Uterus (tissue), 4 donors: ENCODE measurements around the gene CLEC4M. TPM values are rescaled to one million over a fixed set of nuclear protein-coding genes. Genes with fewer than 3 reads are reported as not detected.

Experiments
- DNase-seq, 2 donors: peaks; one replicate each; pipeline ENCODE4 v3.0.0-alpha.2; 2019 to 2020
- H3K27ac ChIP-seq, 2 donors: fragments of 200-600 bp; sonication (generic); 1 replicate in 1 of 2; 2 replicates in 1 of 2; pipeline ENCODE4 v1.5.1; 2016 to 2018
- H3K27me3 ChIP-seq, 2 donors: fragments of 200-600 bp; sonication (generic); one replicate each; pipeline ENCODE4 v1.5.1; 2018 to 2019; ENCODE audit warnings: control low read depth in 1 of 2
- H3K36me3 ChIP-seq, 2 donors: fragments of 200-600 bp; sonication (generic); one replicate each; pipeline ENCODE4 v1.5.1; 2019; ENCODE audit warnings: control low read depth in 1 of 2
- H3K4me1 ChIP-seq, 2 donors: fragments of 200-600 bp; sonication (generic); one replicate each; pipeline ENCODE4 v1.5.1; 2018 to 2019; ENCODE audit warnings: control low read depth in 1 of 2
- H3K4me3 ChIP-seq, 2 donors: fragments of 200-600 bp; sonication (generic); 1 replicate in 1 of 2; 2 replicates in 1 of 2; pipeline ENCODE4 v1.5.1; 2018 to 2019; ENCODE audit warnings: mild to moderate bottlenecking in 1 of 2
- H3K9me3 ChIP-seq, 2 donors: fragments of 200-600 bp; sonication (generic); one replicate each; pipeline ENCODE4 v1.5.1; 2019; ENCODE audit warnings: control low read depth in 1 of 2
- CTCF ChIP-seq, 4 experiments: fragments of 200-600 bp in 2 of 4; fragments of 450-650 bp in 2 of 4; sonication (generic) in 2 of 4; IDR thresholded peaks; one replicate each; pipeline ENCODE4 v1.5.1; 2016 to 2019; ENCODE audit warnings: antibody characterized with exemption in 4 of 4, mild to moderate bottlenecking in 2 of 4, moderate library complexity in 1 of 4
- POLR2A ChIP-seq, 2 donors: fragments of 450-650 bp; IDR thresholded peaks; one replicate each; pipeline ENCODE4 v1.6.1; 2016; ENCODE audit warnings: antibody characterized with exemption in 2 of 2, mild to moderate bottlenecking in 1 of 2, moderate library complexity in 1 of 2
- intact Hi-C: fragments of 100-400 bp; cut with DNase I; formaldehyde crosslinking; loops from one replicate; pipeline ENCODE4 v1.15.1; 2023; ENCODE audit warnings: low total_unique reads
- total RNA-seq, 4 donors: library from RNA; depleted of rRNA in 3 of 4; stranded (reverse); fragments of >200 nt in 3 of 4; gene quantifications; one replicate each; pipeline versions ENCODE4 v1.1.0 to v1.2.4, GENCODE V29; 2014 to 2023
- donor health status: DM: yes; HTN: yes; CAD: no.

The CLEC4M gene
- total RNA-seq, 4 donors from 2014 or later, result 0.62 TPM; not detected in 3

DNA sequence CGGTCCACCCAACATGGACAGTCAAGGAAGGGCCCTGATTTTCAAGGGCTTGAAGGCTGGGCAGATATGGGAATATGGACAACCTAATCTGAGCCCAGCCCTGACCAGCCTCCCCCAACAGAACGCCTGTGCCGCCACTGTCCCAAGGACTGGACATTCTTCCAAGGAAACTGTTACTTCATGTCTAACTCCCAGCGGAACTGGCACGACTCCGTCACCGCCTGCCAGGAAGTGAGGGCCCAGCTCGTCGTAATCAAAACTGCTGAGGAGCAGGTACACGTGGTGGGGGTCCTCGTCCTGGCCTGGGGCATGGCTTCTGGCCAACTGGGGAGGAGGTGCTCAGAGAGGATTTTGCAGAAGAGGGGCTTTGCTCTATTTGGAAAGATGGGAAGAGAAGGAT, 3.5 kb downstream of the CLEC4M start:
- Histone ChIP-seq H3K36me3 (no peaks in the 10 kb centered on the region), H3K4me3 (no peak overlapping the region), H3K27me3 (no peaks in the 10 kb centered on the region), H3K4me1 (no peaks in the 10 kb centered on the region), H3K9me3 (no peaks in the 10 kb centered on the region), H3K27ac (no peak overlapping the region)
- TF ChIP-seq POLR2A (IDR thresholded peaks at IDR 0.05), result no peak
- TF ChIP-seq CTCF (IDR thresholded peaks at IDR 0.05), result no peak
- DNase-seq, result no peak
- intact Hi-C loops, result no loop called here

GRCh38 chr19:7767487-7767886, 4.4 kb downstream of the CLEC4M start:
- no peaks in the 10 kb centered on the region for H3K9me3 ChIP-seq
- intact Hi-C loops, result no loop called here
- TF ChIP-seq CTCF (IDR thresholded peaks at IDR 0.05) (no peak), POLR2A (IDR thresholded peaks at IDR 0.05) (no peak)
- H3K36me3 ChIP-seq, result no peaks in the 10 kb centered on the region
- no peak for DNase-seq
- no peak overlapping the region for H3K4me3 ChIP-seq
- no peaks in the 10 kb centered on the region for H3K4me1 ChIP-seq
- no peaks in the 10 kb centered on the region for H3K27me3 ChIP-seq
- H3K27ac ChIP-seq, result no peak overlapping the region

- TF ChIP-seq POLR2A (IDR thresholded peaks at IDR 0.05) (no peak), CTCF (IDR thresholded peaks at IDR 0.05) (no peak)
- no peaks in the 10 kb centered on the region for H3K27me3 ChIP-seq
- H3K36me3 ChIP-seq, result no peaks in the 10 kb centered on the region
- no peak overlapping the region for H3K4me3 ChIP-seq
- H3K27ac ChIP-seq, result no peak overlapping the region
- DNase-seq, result no peak
- intact Hi-C loops, result no loop called here
- H3K4me1 ChIP-seq, result no peaks in the 10 kb centered on the region
- H3K9me3 ChIP-seq, result no peaks in the 10 kb centered on the region
Measured at GRCh38 chr19:7769171-7769570, 6.1 kb downstream of the CLEC4M start.

- no peaks in the 10 kb centered on the region for H3K27me3 ChIP-seq
- intact Hi-C loops, result no loop called here
Measured at GRCh38 chr19:7771072-7771471, 8.0 kb downstream of the CLEC4M start.

GRCh38 chr19:7772752-7773291, 9.8 kb downstream of the CLEC4M start:
- H3K9me3 ChIP-seq, result no peaks in the 10 kb centered on the region
- no peaks in the 10 kb centered on the region for H3K27me3 ChIP-seq
- no peak for DNase-seq
- intact Hi-C loops, result no loop called here
- H3K36me3 ChIP-seq, result no peaks in the 10 kb centered on the region
- no peaks in the 10 kb centered on the region for H3K4me1 ChIP-seq
- H3K4me3 ChIP-seq, result no peak overlapping the region
- no peak for TF ChIP-seq CTCF (IDR thresholded peaks at IDR 0.05)
- TF ChIP-seq POLR2A (IDR thresholded peaks at IDR 0.05), result no peak
- no peak overlapping the region for H3K27ac ChIP-seq

More at GRCh38 chr19:7771072-7771471, 8.0 kb downstream of the CLEC4M start:
- TF ChIP-seq POLR2A (IDR thresholded peaks at IDR 0.05), result no peak
- no peak for TF ChIP-seq CTCF (IDR thresholded peaks at IDR 0.05)
- no peak overlapping the region for H3K27ac ChIP-seq
- H3K36me3 ChIP-seq, result no peaks in the 10 kb centered on the region
- H3K4me1 ChIP-seq, result no peaks in the 10 kb centered on the region
- no peak for DNase-seq
- H3K9me3 ChIP-seq, result no peaks in the 10 kb centered on the region
- no peak overlapping the region for H3K4me3 ChIP-seq
